Measurements from ENCODE around the gene TCL1A.
A peak's percentile ranks its signal among the peaks of the same experiment; 100 is the strongest.

The TCL1A gene

GRCh38 chr14:95681153-95681552 is 32.8 kb downstream of the TCL1A start:
- DNase-seq (ENCODE audit: low spot score): no peak
- in situ Hi-C loops (cut with MboI; ENCODE audit: low pct_unique_long_range_greater_than_20kb, low sequenced_read_pairs, unreplicated experiment): loop anchor here (10.0 kb wide), 1 partner anchor 76 kb away; no protein-coding TSS in a partner anchor
- no peak for TF ChIP-seq CTCF (IDR thresholded peaks at IDR 0.05; ENCODE audit: extremely low read depth, insufficient read depth, missing control alignments)

GRCh38 chr14:95679998-95680735 is 33.8 kb downstream of the TCL1A start:
- TF ChIP-seq CTCF (IDR thresholded peaks at IDR 0.05; ENCODE audit: extremely low read depth, insufficient read depth, missing control alignments): peak; percentile 44
- in situ Hi-C loops (cut with MboI; ENCODE audit: low pct_unique_long_range_greater_than_20kb, low sequenced_read_pairs, unreplicated experiment): loop anchor here (10.0 kb wide), 1 partner anchor 75 kb away; no protein-coding TSS in a partner anchor
- peak; percentile 45 for DNase-seq (ENCODE audit: low spot score)

GRCh38 chr14:95679148-95679815 is 34.6 kb downstream of the TCL1A start:
- no peak for TF ChIP-seq CTCF (IDR thresholded peaks at IDR 0.05; ENCODE audit: extremely low read depth, insufficient read depth, missing control alignments)
- in situ Hi-C loops (cut with MboI; ENCODE audit: low pct_unique_long_range_greater_than_20kb, low sequenced_read_pairs, unreplicated experiment): no loop called here

GRCh38 chr14:95677179-95677835 is 36.6 kb downstream of the TCL1A start:
- DNase-seq (ENCODE audit: low spot score): no peak
- in situ Hi-C loops (cut with MboI; ENCODE audit: low pct_unique_long_range_greater_than_20kb, low sequenced_read_pairs, unreplicated experiment): no loop called here

More at GRCh38 chr14:95679148-95679815, 34.6 kb downstream of the TCL1A start:
- DNase-seq (ENCODE audit: low spot score): no peak

GRCh38 chr14:95675486-95675885 is 38.4 kb downstream of the TCL1A start:
- no peak for DNase-seq (ENCODE audit: low spot score)
- no peak for TF ChIP-seq CTCF (IDR thresholded peaks at IDR 0.05; ENCODE audit: extremely low read depth, insufficient read depth, missing control alignments)
- in situ Hi-C loops (cut with MboI; ENCODE audit: low pct_unique_long_range_greater_than_20kb, low sequenced_read_pairs, unreplicated experiment): no loop called here

More at GRCh38 chr14:95677179-95677835, 36.6 kb downstream of the TCL1A start:
- no peak for TF ChIP-seq CTCF (IDR thresholded peaks at IDR 0.05; ENCODE audit: extremely low read depth, insufficient read depth, missing control alignments)

GRCh38 chr14:95674613-95675012 is 39.3 kb downstream of the TCL1A start:
- no peak for TF ChIP-seq CTCF (IDR thresholded peaks at IDR 0.05; ENCODE audit: extremely low read depth, insufficient read depth, missing control alignments)
- in situ Hi-C loops (cut with MboI; ENCODE audit: low pct_unique_long_range_greater_than_20kb, low sequenced_read_pairs, unreplicated experiment): no loop called here
- DNase-seq (ENCODE audit: low spot score): no peak
